GM19351 (cell line): Measurements from ENCODE around the gene CDH2.

Source experiments
- ATAC-seq: cut with Tn5 transposase; IDR thresholded peaks from one replicate; pipeline ENCODE4 v1.9.1; 2021; ENCODE audit warnings: mild to moderate bottlenecking, moderate library complexity; ENCODE audit not compliant: unreplicated experiment

CDH2 gene

GRCh38 chr18:28091197-28091596 lies 85.7 kb downstream of the CDH2 start:
- no peak for ATAC-seq

- no peak for ATAC-seq
Measured at GRCh38 chr18:28088477-28088876, 88.5 kb downstream of the CDH2 start.

- ATAC-seq, result no peak
Measured at GRCh38 chr18:28086670-28087552, 90.0 kb downstream of the CDH2 start.

- ATAC-seq, result no peak
Measured at GRCh38 chr18:28081516-28081915, 95.4 kb downstream of the CDH2 start.

- ATAC-seq, result no peak
Measured at GRCh38 chr18:28080876-28081300, 96.0 kb downstream of the CDH2 start.

GRCh38 chr18:28079883-28080282 lies 97.0 kb downstream of the CDH2 start:
- no peak for ATAC-seq

GRCh38 chr18:28078849-28079248 lies 98.1 kb downstream of the CDH2 start:
- ATAC-seq, result no peak

- ATAC-seq, result no peak
Measured at GRCh38 chr18:28078298-28078697, 98.6 kb downstream of the CDH2 start.

- no peak for ATAC-seq
Measured at GRCh38 chr18:28075501-28075900, 101.4 kb downstream of the CDH2 start.

GRCh38 chr18:28074076-28074475 lies 102.9 kb downstream of the CDH2 start:
- no peak for ATAC-seq

- ATAC-seq, result no peak
Measured at GRCh38 chr18:28073658-28074057, 103.3 kb downstream of the CDH2 start.

- no peak for ATAC-seq
Measured at GRCh38 chr18:28071199-28071598, 105.7 kb downstream of the CDH2 start.

- ATAC-seq, result no peak
Measured at GRCh38 chr18:28068207-28068606, 108.7 kb downstream of the CDH2 start.

- no peak for ATAC-seq
Measured at GRCh38 chr18:28067346-28067745, 109.6 kb downstream of the CDH2 start.

- no peak for ATAC-seq
Measured at GRCh38 chr18:28065793-28066186, 111.1 kb downstream of the CDH2 start.

- ATAC-seq, result no peak
Measured at GRCh38 chr18:28065031-28065792, 111.7 kb downstream of the CDH2 start.

- ATAC-seq, result no peak
Measured at GRCh38 chr18:28063926-28064325, 113.0 kb downstream of the CDH2 start.

GRCh38 chr18:28063271-28063761 lies 113.6 kb downstream of the CDH2 start:
- no peak for ATAC-seq

- ATAC-seq, result no peak
Measured at GRCh38 chr18:28062443-28062842, 114.5 kb downstream of the CDH2 start.

- ATAC-seq, result no peak
Measured at GRCh38 chr18:28059861-28060260, 117.1 kb downstream of the CDH2 start.

- ATAC-seq, result no peak
Measured at GRCh38 chr18:28050545-28050944, 126.4 kb downstream of the CDH2 start.

- no peak for ATAC-seq
Measured at GRCh38 chr18:28048612-28049011, 128.3 kb downstream of the CDH2 start.
